B cell (primary cell): ENCODE results near the gene MAP4K1. TPM values are rescaled to one million over a fixed set of nuclear protein-coding genes. Genes with fewer than 3 reads are reported as not detected.

ENCODE experiments used
- ATAC-seq: fragments of 200-7000 bp; cut with Tn5 transposase; one replicate; pipeline ENCODE4 v1.10.0; 2021; ENCODE audit warnings: low read depth, mild to moderate bottlenecking, moderate number of reproducible peaks, moderate library complexity
- CTCF ChIA-PET: fragments of 350-600 bp; sonication (Branson Sonifier 250); formaldehyde crosslinking; loops from one replicate; lab custom pipeline; 2021; ENCODE audit warnings: antibody characterized with exemption, inconsistent platforms; lab: Charles Lee
- POLR2A ChIA-PET: fragments of 350-600 bp; sonication (Branson Sonifier 250); formaldehyde crosslinking; loops from one replicate; lab custom pipeline; 2021; ENCODE audit warnings: antibody characterized with exemption; lab: Charles Lee
- DNase-seq: peaks from one replicate; pipeline ENCODE4 v3.0.0; 2013
- H2AFZ ChIP-seq: 2 replicates; pipeline ENCODE4 v1.6.1; 2012; ENCODE audit warnings: mild to moderate bottlenecking, low read depth, low read length; ENCODE audit not compliant: insufficient read depth, poor library complexity, severe bottlenecking
- H3K27ac ChIP-seq, 2 donors: 1 replicate in 1 of 2; 2 replicates in 1 of 2; pipeline ENCODE4 v1.5.1; 2012 to 2013; ENCODE audit warnings: low read length in 2 of 2, mild to moderate bottlenecking in 2 of 2, moderate library complexity in 1 of 2
- H3K27me3 ChIP-seq, 4 experiments: fragments of 200-600 bp in 1 of 4; sonication (generic) in 1 of 4; replicated peaks in 1 of 4; 1 replicate in 2 of 4; 2 replicates in 2 of 4; pipeline versions ENCODE4 v1.6.1 to v1.7.0; 2013 to 2016; ENCODE audit warnings: low read length in 3 of 4, mild to moderate bottlenecking in 2 of 4, mixed read lengths in 1 of 4, moderate library complexity in 1 of 4; ENCODE audit not compliant: insufficient read depth in 4 of 4, control insufficient read depth in 3 of 4; ENCODE audit errors: control extremely low read depth in 1 of 4
- H3K36me3 ChIP-seq, 2 experiments: replicated peaks in 1 of 2; 1 replicate in 1 of 2; 2 replicates in 1 of 2; pipeline versions ENCODE4 v1.6.1 to v1.7.1; 2013; ENCODE audit warnings: low read length in 1 of 2; ENCODE audit not compliant: insufficient read depth in 2 of 2, control insufficient read depth in 1 of 2; ENCODE audit errors: control extremely low read depth in 1 of 2, extremely low read depth in 1 of 2
- H3K4me1 ChIP-seq, 2 donors: fragments of 200-600 bp in 1 of 2; sonication (generic) in 1 of 2; 1 replicate in 1 of 2; 2 replicates in 1 of 2; pipeline versions ENCODE4 v1.5.1 to v1.6.1; 2013 to 2017; ENCODE audit warnings: low read length in 2 of 2; ENCODE audit not compliant: control insufficient read depth in 2 of 2, insufficient read depth in 2 of 2
- H3K4me2 ChIP-seq: replicated peaks from 2 replicates; pipeline ENCODE3; 2012; ENCODE audit warnings: mild to moderate bottlenecking, low read depth, low read length; ENCODE audit not compliant: poor library complexity, severe bottlenecking
- H3K4me3 ChIP-seq, 5 experiments: fragments of 200-600 bp in 1 of 5; sonication (generic) in 1 of 5; 1 replicate in 3 of 5; 2 replicates in 2 of 5; pipeline versions ENCODE4 v1.5.1 to v1.7.0; 2011 to 2016; ENCODE audit warnings: low read length in 4 of 5, mild to moderate bottlenecking in 4 of 5, low read depth in 2 of 5, control low read depth in 1 of 5, moderate library complexity in 1 of 5; ENCODE audit not compliant: insufficient read depth in 1 of 5; ENCODE audit errors: control extremely low read depth in 1 of 5, extremely low read depth in 1 of 5
- H3K79me2 ChIP-seq: fragments of 200-600 bp; sonication (generic); one replicate; pipeline ENCODE4 v1.6.0; 2016; ENCODE audit warnings: low read length; ENCODE audit not compliant: control insufficient read depth, insufficient read depth
- H3K9ac ChIP-seq: fragments of 200-600 bp; sonication (generic); 2 replicates; pipeline ENCODE4 v1.6.1; 2017; ENCODE audit warnings: mild to moderate bottlenecking, low read length, moderate library complexity
- H3K9me3 ChIP-seq, 3 donors: one replicate each; pipeline versions ENCODE4 v1.6.1 to v1.7.1; 2013; ENCODE audit warnings: low read length in 2 of 3; ENCODE audit not compliant: control insufficient read depth in 2 of 3, insufficient read depth in 1 of 3; ENCODE audit errors: control extremely low read depth in 1 of 3
- H4K20me1 ChIP-seq: 2 replicates; pipeline ENCODE4 v1.6.0; 2012; ENCODE audit warnings: mild to moderate bottlenecking, low read length; ENCODE audit not compliant: insufficient read depth, control insufficient read depth, poor library complexity, severe bottlenecking
- H3K27ac Mint-ChIP-seq: one replicate; pipeline ENCODE4 v1.8.0; 2021; ENCODE audit warnings: mixed read lengths
- H3K27me3 Mint-ChIP-seq: one replicate; pipeline ENCODE4 v1.8.0; 2021; ENCODE audit warnings: mixed read lengths
- H3K4me1 Mint-ChIP-seq: one replicate; pipeline ENCODE4 v1.8.0; 2021; ENCODE audit warnings: mixed read lengths
- H3K4me3 Mint-ChIP-seq: one replicate; pipeline ENCODE4 v1.8.0; 2021; ENCODE audit warnings: mixed read lengths
- H3K9me3 Mint-ChIP-seq: one replicate; pipeline ENCODE4 v1.8.0; 2022; ENCODE audit warnings: mixed read lengths; ENCODE audit not compliant: insufficient read depth
- EZH2 ChIP-seq: IDR thresholded peaks from 2 replicates; pipeline ENCODE4 v1.6.1; 2012; ENCODE audit warnings: borderline replicate concordance, low read depth, mild to moderate bottlenecking, moderate library complexity, low read length; ENCODE audit not compliant: insufficient read depth, poor library complexity, severe bottlenecking
- WGBS: methylation state at CpG from one replicate; pipeline ENCODE4 v1.1.5; 2013; ENCODE audit warnings: missing lambda C conversion rate; ENCODE audit not compliant: insufficient coverage; 5-methylcytosine and 5-hydroxymethylcytosine counted together
- intact Hi-C: fragments of 100-400 bp; cut with micrococcal nuclease; formaldehyde crosslinking; loops from one replicate; pipeline ENCODE4 v1.10.0; 2022
- polyA plus RNA-seq: library from polyadenylated mRNA; depleted of rRNA; stranded (reverse); fragments of >200 nt; gene quantifications from 2 replicates; pipeline ENCODE4 v1.2.3, GENCODE V29; 2012
- total RNA-seq, 2 donors: library from RNA; stranded (reverse); fragments of 120-200 nt in 1 of 2; gene quantifications; 1 replicate in 1 of 2; 2 replicates in 1 of 2; pipeline versions ENCODE4 v1.2.3 to v1.2.4, GENCODE V29; 2013 to 2022
- TF ChIP-seq, protein P1 (sequence below): fragments of 200-600 bp; IDR thresholded peaks from one replicate; pipeline ENCODE4 v1.8.0; 2022; ENCODE audit warnings: antibody characterized with exemption, mild to moderate bottlenecking

MAP4K1 gene
- total and polyA plus RNA-seq, 2 donors (not counting 1 experiment from before 2014, with no cell fraction given): 291 to 415 TPM

DNA sequence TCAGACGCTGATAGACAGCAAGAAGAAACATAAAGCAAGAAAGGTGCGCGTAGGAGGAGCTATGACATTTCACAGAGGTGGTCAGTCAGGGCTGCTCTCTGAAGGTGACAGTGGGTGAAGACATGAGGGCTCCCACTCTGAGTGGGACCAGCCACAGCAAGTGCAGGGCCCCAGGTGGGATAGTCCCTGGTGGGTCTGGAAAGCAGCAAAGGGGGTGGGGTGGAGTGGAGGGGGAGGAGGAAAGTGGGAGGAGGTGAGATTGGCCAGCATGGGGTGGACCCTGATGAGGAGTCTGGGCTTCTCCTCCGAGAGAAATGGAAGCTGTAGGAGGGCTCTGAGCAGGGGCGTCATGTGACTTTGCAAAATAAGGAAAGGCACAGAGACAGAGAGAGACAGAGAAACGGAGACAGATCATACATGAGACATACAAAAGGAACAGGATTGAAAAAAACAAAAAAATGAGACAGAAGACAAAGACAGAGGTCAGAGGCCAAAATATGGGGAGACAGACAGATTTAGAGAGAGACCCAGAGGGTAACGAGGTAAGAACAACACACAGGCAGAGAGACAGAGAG, 2.7 kb downstream of the MAP4K1 start:
- Histone ChIP-seq H3K4me1 (peaks cover 31 to 51% of the 10 kb centered on the region in 2 donors), H3K27ac (peak overlapping the region in 1 of 2 donors; percentile 93), H2AFZ (no peak overlapping the region), H4K20me1 (peaks cover 41% of the 10 kb centered on the region), H3K4me2 (peak overlapping the region; percentile 93), H3K9me3 (no peaks in the 10 kb centered on the region), H3K9ac (peak overlapping the region; percentile 35), H3K79me2 (peaks cover 79% of the 10 kb centered on the region), H3K36me3 (peaks cover 0 to 43% of the 10 kb centered on the region in 2 experiments), H3K4me3 (no peak overlapping the region), H3K27me3 (no peaks in the 10 kb centered on the region)
- TF ChIP-seq EZH2: no peak
- TF ChIP-seq, protein P1, sequence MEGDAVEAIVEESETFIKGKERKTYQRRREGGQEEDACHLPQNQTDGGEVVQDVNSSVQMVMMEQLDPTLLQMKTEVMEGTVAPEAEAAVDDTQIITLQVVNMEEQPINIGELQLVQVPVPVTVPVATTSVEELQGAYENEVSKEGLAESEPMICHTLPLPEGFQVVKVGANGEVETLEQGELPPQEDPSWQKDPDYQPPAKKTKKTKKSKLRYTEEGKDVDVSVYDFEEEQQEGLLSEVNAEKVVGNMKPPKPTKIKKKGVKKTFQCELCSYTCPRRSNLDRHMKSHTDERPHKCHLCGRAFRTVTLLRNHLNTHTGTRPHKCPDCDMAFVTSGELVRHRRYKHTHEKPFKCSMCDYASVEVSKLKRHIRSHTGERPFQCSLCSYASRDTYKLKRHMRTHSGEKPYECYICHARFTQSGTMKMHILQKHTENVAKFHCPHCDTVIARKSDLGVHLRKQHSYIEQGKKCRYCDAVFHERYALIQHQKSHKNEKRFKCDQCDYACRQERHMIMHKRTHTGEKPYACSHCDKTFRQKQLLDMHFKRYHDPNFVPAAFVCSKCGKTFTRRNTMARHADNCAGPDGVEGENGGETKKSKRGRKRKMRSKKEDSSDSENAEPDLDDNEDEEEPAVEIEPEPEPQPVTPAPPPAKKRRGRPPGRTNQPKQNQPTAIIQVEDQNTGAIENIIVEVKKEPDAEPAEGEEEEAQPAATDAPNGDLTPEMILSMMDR: no peak
- Mint-ChIP-seq H3K4me1 (peaks cover 52% of the 10 kb centered on the region), H3K4me3 (peak overlapping the region; percentile 75), H3K9me3 (no peaks in the 10 kb centered on the region), H3K27me3 (no peaks in the 10 kb centered on the region), H3K27ac (peak overlapping the region; percentile 74)
- WGBS: 88% methylated on average over 5 of the region's 7 CpGs
- DNase-seq (no peak), ATAC-seq (no peak)
- intact Hi-C loops: loop anchor here (5.0 to 10.0 kb wide), 4 partner anchors 58 to 797 kb away; partner anchors contain the start of genes GGN, PLEKHG2, SIPA1L3 and SPRED3
- POLR2A ChIA-PET: interaction anchor here (0.6 to 0.7 kb wide), 2 partner anchors 19 to 58 kb away, joined by 3 to 15 read pairs; no protein-coding TSS in a partner anchor
- CTCF ChIA-PET: interaction anchor here (0.5 to 1.4 kb wide), 2 partner anchors 20 to 25 kb away, joined by 3 to 5 read pairs; no protein-coding TSS in a partner anchor

DNA sequence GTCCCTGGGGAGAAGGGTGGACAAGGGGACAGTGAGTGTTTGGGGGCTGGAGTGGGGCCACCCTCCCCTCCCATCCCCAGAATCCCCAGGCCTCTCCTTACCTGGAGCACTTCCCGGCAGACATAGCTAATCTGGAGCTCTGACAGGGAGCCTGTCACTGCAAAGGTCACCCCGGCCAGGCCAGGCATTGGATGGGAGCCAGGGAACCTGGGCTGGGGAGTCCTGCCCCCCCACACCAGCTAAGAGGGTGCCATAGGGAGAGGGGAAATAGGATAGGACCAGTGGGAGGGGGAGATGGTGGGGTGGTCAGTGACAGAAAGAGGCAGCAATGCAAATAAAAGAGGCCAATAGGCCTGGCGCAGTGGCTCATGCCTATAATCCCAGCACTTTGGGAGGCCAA, 3.5 kb downstream of the MAP4K1 start:
- Histone ChIP-seq H3K4me2 (peak overlapping the region; percentile 5), H4K20me1 (peaks cover 39% of the 10 kb centered on the region), H2AFZ (no peak overlapping the region), H3K27me3 (no peaks in the 10 kb centered on the region), H3K79me2 (peaks cover 78% of the 10 kb centered on the region), H3K9me3 (no peaks in the 10 kb centered on the region), H3K9ac (no peak overlapping the region), H3K4me3 (no peak overlapping the region), H3K4me1 (peaks cover 24 to 43% of the 10 kb centered on the region in 2 donors), H3K27ac (no peak overlapping the region), H3K36me3 (peaks cover 0 to 50% of the 10 kb centered on the region in 2 experiments)
- no peaks in the 10 kb centered on the region for H3K27me3 Mint-ChIP-seq
- no peak overlapping the region for H3K4me3 Mint-ChIP-seq
- peaks cover 44% of the 10 kb centered on the region for H3K4me1 Mint-ChIP-seq
- TF ChIP-seq, protein P1: no peak
- no peak for TF ChIP-seq EZH2
- ChIA-PET POLR2A (no interaction called here), CTCF (interaction anchor here (1.1 to 1.4 kb wide), 2 partner anchors 20 to 53 kb away, joined by 3 to 5 read pairs; no protein-coding TSS in a partner anchor)
- no peak for DNase-seq
- H3K9me3 Mint-ChIP-seq: no peaks in the 10 kb centered on the region
- 94% methylated on average over 2 of the region's 3 CpGs for WGBS
- ATAC-seq: no peak
- no peak overlapping the region for H3K27ac Mint-ChIP-seq
- intact Hi-C loops: loop anchor here (10.0 kb wide), 1 partner anchor 709 kb away; the partner anchor contains the start of genes SIPA1L3 and WDR87
